Right lobe of liver (tissue), 4 donors: ENCODE data around the gene MMP17.

Experiments
- POLR2A ChIP-seq: fragments of 450-650 bp; IDR thresholded peaks from one replicate; pipeline ENCODE4 v1.6.1; 2017; ENCODE audit warnings: antibody characterized with exemption, mild to moderate bottlenecking
- TF ChIP-seq, protein P1 (sequence below), 4 donors: fragments of 200-600 bp in 3 of 4; fragments of 450-650 bp in 1 of 4; IDR thresholded peaks; one replicate each; pipeline versions ENCODE4 v1.5.1 to v1.8.0; 2016 to 2022; ENCODE audit warnings: antibody characterized with exemption in 4 of 4, mild to moderate bottlenecking in 2 of 4
- donor health status: DM: no; HTN: no; CAD: no.
- donor health status: DM: no; HTN: no; CAD: no.
- donor health status: DM: no; HTN: yes; CAD: no.

GRCh38 chr12:131844140-131844539 is 15.9 kb downstream of the MMP17 start:
- TF ChIP-seq, protein P1, sequence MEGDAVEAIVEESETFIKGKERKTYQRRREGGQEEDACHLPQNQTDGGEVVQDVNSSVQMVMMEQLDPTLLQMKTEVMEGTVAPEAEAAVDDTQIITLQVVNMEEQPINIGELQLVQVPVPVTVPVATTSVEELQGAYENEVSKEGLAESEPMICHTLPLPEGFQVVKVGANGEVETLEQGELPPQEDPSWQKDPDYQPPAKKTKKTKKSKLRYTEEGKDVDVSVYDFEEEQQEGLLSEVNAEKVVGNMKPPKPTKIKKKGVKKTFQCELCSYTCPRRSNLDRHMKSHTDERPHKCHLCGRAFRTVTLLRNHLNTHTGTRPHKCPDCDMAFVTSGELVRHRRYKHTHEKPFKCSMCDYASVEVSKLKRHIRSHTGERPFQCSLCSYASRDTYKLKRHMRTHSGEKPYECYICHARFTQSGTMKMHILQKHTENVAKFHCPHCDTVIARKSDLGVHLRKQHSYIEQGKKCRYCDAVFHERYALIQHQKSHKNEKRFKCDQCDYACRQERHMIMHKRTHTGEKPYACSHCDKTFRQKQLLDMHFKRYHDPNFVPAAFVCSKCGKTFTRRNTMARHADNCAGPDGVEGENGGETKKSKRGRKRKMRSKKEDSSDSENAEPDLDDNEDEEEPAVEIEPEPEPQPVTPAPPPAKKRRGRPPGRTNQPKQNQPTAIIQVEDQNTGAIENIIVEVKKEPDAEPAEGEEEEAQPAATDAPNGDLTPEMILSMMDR (IDR thresholded peaks at IDR 0.05), result no peak
- TF ChIP-seq POLR2A, result no peak
